ENCODE data around the gene LYPD8.

LYPD8 gene

DNA sequence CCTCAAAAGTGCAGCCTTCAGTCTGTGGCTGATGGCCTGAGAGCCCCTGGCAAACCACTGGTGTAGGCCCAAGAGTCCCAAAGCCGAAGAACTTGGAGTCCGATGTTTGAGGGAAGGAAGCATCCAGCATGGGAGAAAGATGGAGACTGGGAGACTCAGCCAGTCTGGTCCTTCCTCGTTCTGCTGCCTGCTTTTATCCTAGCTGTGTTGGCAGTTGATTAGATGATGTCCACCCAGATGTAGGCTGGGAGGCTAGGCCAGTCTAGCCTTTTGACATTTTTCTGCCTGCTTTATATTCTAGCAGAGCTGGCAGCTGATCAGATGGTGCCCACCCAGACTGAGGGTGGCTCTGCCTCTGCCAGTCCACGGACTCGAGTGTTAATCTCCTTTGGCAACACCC is 1.1 kb upstream of the LYPD8 start:
- Histone ChIP-seq H3K27me3 (ENCODE audit: low read depth, low read length) (no peaks in the 10 kb centered on the region), H3K79me2 (ENCODE audit: low read length) (no peaks in the 10 kb centered on the region), H3K4me3 (ENCODE audit: low read length) (no peak overlapping the region), H3K9me3 (ENCODE audit: insufficient read depth, low read length) (no peaks in the 10 kb centered on the region; the same call in 1 of the 2 replicates), H3K4me1 (ENCODE audit: low read length) (no peaks in the 10 kb centered on the region), H3K9ac (ENCODE audit: low read length) (no peak overlapping the region), H4K20me1 (ENCODE audit: insufficient read depth, low read length) (0 out of 2 replicates have a peak, but pooled peaks cover 2% of the 10 kb centered on the region), H3K36me3 (replicated peaks; ENCODE audit: low read depth, low read length) (no peaks in the 10 kb centered on the region), H3K4me2 (ENCODE audit: low read length) (no peak overlapping the region), H3K27ac (ENCODE audit: low read length) (no peak overlapping the region), H2AFZ (ENCODE audit: low read depth, low read length) (no peak overlapping the region)
- TF ChIP-seq, protein P1, sequence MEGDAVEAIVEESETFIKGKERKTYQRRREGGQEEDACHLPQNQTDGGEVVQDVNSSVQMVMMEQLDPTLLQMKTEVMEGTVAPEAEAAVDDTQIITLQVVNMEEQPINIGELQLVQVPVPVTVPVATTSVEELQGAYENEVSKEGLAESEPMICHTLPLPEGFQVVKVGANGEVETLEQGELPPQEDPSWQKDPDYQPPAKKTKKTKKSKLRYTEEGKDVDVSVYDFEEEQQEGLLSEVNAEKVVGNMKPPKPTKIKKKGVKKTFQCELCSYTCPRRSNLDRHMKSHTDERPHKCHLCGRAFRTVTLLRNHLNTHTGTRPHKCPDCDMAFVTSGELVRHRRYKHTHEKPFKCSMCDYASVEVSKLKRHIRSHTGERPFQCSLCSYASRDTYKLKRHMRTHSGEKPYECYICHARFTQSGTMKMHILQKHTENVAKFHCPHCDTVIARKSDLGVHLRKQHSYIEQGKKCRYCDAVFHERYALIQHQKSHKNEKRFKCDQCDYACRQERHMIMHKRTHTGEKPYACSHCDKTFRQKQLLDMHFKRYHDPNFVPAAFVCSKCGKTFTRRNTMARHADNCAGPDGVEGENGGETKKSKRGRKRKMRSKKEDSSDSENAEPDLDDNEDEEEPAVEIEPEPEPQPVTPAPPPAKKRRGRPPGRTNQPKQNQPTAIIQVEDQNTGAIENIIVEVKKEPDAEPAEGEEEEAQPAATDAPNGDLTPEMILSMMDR (IDR thresholded peaks at IDR 0.05; ENCODE audit: low read depth, low read length) = no peak
- TF ChIP-seq EZH2phosphoT487 (IDR thresholded peaks at IDR 0.05; ENCODE audit: low read depth) = no peak

DNA sequence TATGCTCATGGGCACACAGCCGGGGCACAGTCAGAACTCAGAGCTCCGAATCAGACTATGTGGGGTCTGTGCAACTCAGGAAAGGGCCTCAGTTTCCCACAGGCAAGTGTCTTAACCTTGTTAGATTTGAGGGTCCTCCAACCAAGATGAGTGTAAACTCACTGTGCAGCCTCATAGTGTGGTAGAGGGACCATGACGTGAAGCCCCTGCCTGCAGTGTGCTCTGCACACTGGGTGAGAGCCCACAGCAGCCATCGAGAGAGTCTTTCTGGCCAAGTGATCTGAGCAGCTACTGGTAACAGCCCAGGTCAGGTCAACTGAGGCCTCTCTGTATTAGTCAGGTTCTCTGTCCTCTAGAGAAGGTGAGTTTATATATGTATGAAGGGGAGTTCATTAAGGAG is 592 bp upstream of the LYPD8 start:
- H3K4me3 ChIP-seq (ENCODE audit: low read length) = no peak overlapping the region
- H3K27ac ChIP-seq (ENCODE audit: low read length) = no peak overlapping the region
- H3K4me1 ChIP-seq (ENCODE audit: low read length) = no peaks in the 10 kb centered on the region
- no peaks in the 10 kb centered on the region; the same call in 1 of the 2 replicates for H3K9me3 ChIP-seq (ENCODE audit: insufficient read depth, low read length)
- no peak overlapping the region for H2AFZ ChIP-seq (ENCODE audit: low read depth, low read length)
- TF ChIP-seq, protein P1 (IDR thresholded peaks at IDR 0.05; ENCODE audit: low read depth, low read length) = no peak
- TF ChIP-seq EZH2phosphoT487 (IDR thresholded peaks at IDR 0.05; ENCODE audit: low read depth) = no peak
- no peaks in the 10 kb centered on the region for H3K79me2 ChIP-seq (ENCODE audit: low read length)
- H4K20me1 ChIP-seq (ENCODE audit: insufficient read depth, low read length) = 0 out of 2 replicates have a peak, but pooled peaks cover 2% of the 10 kb centered on the region
- H3K9ac ChIP-seq (ENCODE audit: low read length) = no peak overlapping the region
- H3K4me2 ChIP-seq (ENCODE audit: low read length) = no peak overlapping the region
- H3K27me3 ChIP-seq (ENCODE audit: low read depth, low read length) = no peaks in the 10 kb centered on the region
- no peaks in the 10 kb centered on the region for H3K36me3 ChIP-seq (replicated peaks; ENCODE audit: low read depth, low read length)

DNA sequence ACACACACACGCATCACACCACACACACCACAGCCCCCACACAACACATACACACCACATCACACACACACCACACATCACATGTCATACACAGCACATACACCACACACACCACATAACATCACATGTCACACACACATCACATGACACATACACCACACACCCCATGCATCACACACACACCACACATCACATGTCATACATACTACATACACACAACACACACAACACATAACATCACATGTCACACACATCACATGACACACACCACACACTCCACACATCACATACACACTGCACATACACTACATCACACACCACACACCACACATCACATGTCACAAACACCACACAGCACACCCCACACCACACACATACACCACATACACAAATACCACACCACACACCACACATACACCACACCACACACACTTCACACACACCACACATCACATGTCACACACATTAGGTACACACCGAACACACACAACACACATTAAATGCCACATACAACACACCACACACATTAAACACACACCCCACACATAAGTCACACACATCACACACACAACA is 1.8 kb downstream of the LYPD8 start:
- Histone ChIP-seq H3K4me1 (ENCODE audit: low read length) (no peaks in the 10 kb centered on the region), H3K9ac (ENCODE audit: low read length) (no peak overlapping the region), H3K27me3 (ENCODE audit: low read depth, low read length) (peaks cover 7% of the 10 kb centered on the region; the same call in 1 of the 2 replicates), H3K27ac (ENCODE audit: low read length) (no peak overlapping the region), H3K9me3 (ENCODE audit: insufficient read depth, low read length) (no peaks in the 10 kb centered on the region; the same call in 1 of the 2 replicates), H2AFZ (ENCODE audit: low read depth, low read length) (no peak overlapping the region), H3K4me2 (ENCODE audit: low read length) (no peak overlapping the region), H4K20me1 (ENCODE audit: insufficient read depth, low read length) (0 out of 2 replicates have a peak, but pooled peaks cover 2% of the 10 kb centered on the region), H3K4me3 (ENCODE audit: low read length) (no peak overlapping the region), H3K36me3 (replicated peaks; ENCODE audit: low read depth, low read length) (no peaks in the 10 kb centered on the region), H3K79me2 (ENCODE audit: low read length) (no peaks in the 10 kb centered on the region)
- no peak for TF ChIP-seq EZH2phosphoT487 (IDR thresholded peaks at IDR 0.05; ENCODE audit: low read depth)
- TF ChIP-seq, protein P1 (IDR thresholded peaks at IDR 0.05; ENCODE audit: low read depth, low read length) = no peak

DNA sequence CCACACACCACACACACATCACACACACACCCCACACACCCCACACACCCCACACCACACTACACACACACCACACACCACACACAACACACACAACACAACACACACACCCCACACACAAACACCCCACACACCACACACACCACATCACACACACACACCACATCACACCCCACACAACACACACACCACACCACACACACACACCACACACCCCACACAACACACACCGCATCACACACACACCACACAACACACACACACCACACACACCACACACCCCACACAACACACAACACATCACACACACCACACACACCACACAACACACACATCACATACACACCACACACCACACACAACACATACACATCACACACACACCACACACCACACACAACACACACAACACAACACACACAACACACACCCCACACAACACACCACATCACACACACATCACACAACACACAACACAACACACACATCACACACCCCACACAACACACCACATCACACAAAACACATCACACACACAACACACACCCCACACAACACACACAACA is 2.4 kb downstream of the LYPD8 start:
- no peak overlapping the region for H2AFZ ChIP-seq (ENCODE audit: low read depth, low read length)
- H3K27me3 ChIP-seq (ENCODE audit: low read depth, low read length) = peaks cover 7% of the 10 kb centered on the region; the same call in 1 of the 2 replicates
- TF ChIP-seq, protein P1 (IDR thresholded peaks at IDR 0.05; ENCODE audit: low read depth, low read length) = no peak
- no peak for TF ChIP-seq EZH2phosphoT487 (IDR thresholded peaks at IDR 0.05; ENCODE audit: low read depth)
- H3K36me3 ChIP-seq (replicated peaks; ENCODE audit: low read depth, low read length) = no peaks in the 10 kb centered on the region
- H3K79me2 ChIP-seq (ENCODE audit: low read length) = no peaks in the 10 kb centered on the region
- H3K4me3 ChIP-seq (ENCODE audit: low read length) = no peak overlapping the region
- 0 out of 2 replicates have a peak, but pooled peaks cover 2% of the 10 kb centered on the region for H4K20me1 ChIP-seq (ENCODE audit: insufficient read depth, low read length)
- no peaks in the 10 kb centered on the region; the same call in 1 of the 2 replicates for H3K9me3 ChIP-seq (ENCODE audit: insufficient read depth, low read length)
- no peak overlapping the region for H3K27ac ChIP-seq (ENCODE audit: low read length)
- H3K4me2 ChIP-seq (ENCODE audit: low read length) = no peak overlapping the region
- no peak overlapping the region for H3K9ac ChIP-seq (ENCODE audit: low read length)
- no peaks in the 10 kb centered on the region for H3K4me1 ChIP-seq (ENCODE audit: low read length)
